ENCODE measurements around the gene AWAT2. TPM values are rescaled to one million over a fixed set of nuclear protein-coding genes. Genes with fewer than 3 reads are reported as not detected.

AWAT2 gene
- total RNA-seq, 1 experiment from 2014 or later, result not detected

GRCh38 chrX:70054391-70054790, 4.7 kb upstream of the AWAT2 start:
- Histone ChIP-seq H3K4me3 (no peak overlapping the region), H3K4me1 (replicated peaks) (no peaks in the 10 kb centered on the region), H3K36me3 (no peaks in the 10 kb centered on the region), H3K27me3 (replicated peaks) (no peaks in the 10 kb centered on the region), H3K27ac (no peak overlapping the region), H3K9me3 (replicated peaks) (no peaks in the 10 kb centered on the region)
- no peak for DNase-seq (ENCODE audit: low read depth in 1 of 2, low spot score in 2 of 2)

GRCh38 chrX:70052895-70053615, 3.3 kb upstream of the AWAT2 start:
- H3K36me3 ChIP-seq, result no peaks in the 10 kb centered on the region
- H3K27ac ChIP-seq, result no peak overlapping the region
- no peaks in the 10 kb centered on the region for H3K27me3 ChIP-seq (replicated peaks)
- no peak overlapping the region for H3K4me3 ChIP-seq
- DNase-seq (ENCODE audit: low read depth in 1 of 2, low spot score in 2 of 2), result no peak
- no peaks in the 10 kb centered on the region for H3K9me3 ChIP-seq (replicated peaks)
- no peaks in the 10 kb centered on the region for H3K4me1 ChIP-seq (replicated peaks)

GRCh38 chrX:70049406-70049805, 332 bp downstream of the AWAT2 start:
- Histone ChIP-seq H3K27ac (no peak overlapping the region), H3K4me1 (replicated peaks) (no peaks in the 10 kb centered on the region), H3K27me3 (replicated peaks) (no peaks in the 10 kb centered on the region), H3K36me3 (no peaks in the 10 kb centered on the region), H3K4me3 (no peak overlapping the region), H3K9me3 (replicated peaks) (no peaks in the 10 kb centered on the region)
- no peak for DNase-seq (ENCODE audit: low read depth in 1 of 2, low spot score in 2 of 2)

GRCh38 chrX:70046978-70047377, 2.8 kb downstream of the AWAT2 start:
- Histone ChIP-seq H3K4me3 (no peak overlapping the region), H3K4me1 (replicated peaks) (no peaks in the 10 kb centered on the region), H3K36me3 (no peaks in the 10 kb centered on the region), H3K27me3 (replicated peaks) (no peaks in the 10 kb centered on the region), H3K27ac (no peak overlapping the region), H3K9me3 (replicated peaks) (no peaks in the 10 kb centered on the region)
- DNase-seq (ENCODE audit: low read depth in 1 of 2, low spot score in 2 of 2), result no peak

GRCh38 chrX:70044541-70045245, 5.0 kb downstream of the AWAT2 start:
- H3K9me3 ChIP-seq (replicated peaks), result no peaks in the 10 kb centered on the region
- H3K4me1 ChIP-seq (replicated peaks), result no peaks in the 10 kb centered on the region
- no peak for DNase-seq (ENCODE audit: low read depth in 1 of 2, low spot score in 2 of 2)
- no peak overlapping the region for H3K27ac ChIP-seq
- no peak overlapping the region for H3K4me3 ChIP-seq
- H3K27me3 ChIP-seq (replicated peaks), result no peaks in the 10 kb centered on the region
- H3K36me3 ChIP-seq, result no peaks in the 10 kb centered on the region

GRCh38 chrX:70043685-70044084, 6.1 kb downstream of the AWAT2 start:
- Histone ChIP-seq H3K9me3 (replicated peaks) (no peaks in the 10 kb centered on the region), H3K27ac (no peak overlapping the region), H3K4me1 (replicated peaks) (no peaks in the 10 kb centered on the region), H3K4me3 (no peak overlapping the region), H3K36me3 (no peaks in the 10 kb centered on the region), H3K27me3 (replicated peaks) (no peaks in the 10 kb centered on the region)
- no peak for DNase-seq (ENCODE audit: low read depth in 1 of 2, low spot score in 2 of 2)

GRCh38 chrX:70042399-70043371, 7.1 kb downstream of the AWAT2 start:
- no peaks in the 10 kb centered on the region for H3K27me3 ChIP-seq (replicated peaks)
- H3K36me3 ChIP-seq, result no peaks in the 10 kb centered on the region
- no peak overlapping the region for H3K27ac ChIP-seq
- DNase-seq (ENCODE audit: low read depth in 1 of 2, low spot score in 2 of 2), result peak in 1 of 2 experiments; percentile 6
- H3K9me3 ChIP-seq (replicated peaks), result no peaks in the 10 kb centered on the region
- H3K4me1 ChIP-seq (replicated peaks), result no peaks in the 10 kb centered on the region
- no peak overlapping the region for H3K4me3 ChIP-seq

GRCh38 chrX:70041993-70042392, 7.7 kb downstream of the AWAT2 start:
- H3K9me3 ChIP-seq (replicated peaks), result no peaks in the 10 kb centered on the region
- H3K4me1 ChIP-seq (replicated peaks), result no peaks in the 10 kb centered on the region
- no peak overlapping the region for H3K27ac ChIP-seq
- H3K27me3 ChIP-seq (replicated peaks), result no peaks in the 10 kb centered on the region
- H3K36me3 ChIP-seq, result no peaks in the 10 kb centered on the region
- H3K4me3 ChIP-seq, result no peak overlapping the region
- peak in 1 of 2 experiments; percentile 5 for DNase-seq (ENCODE audit: low read depth in 1 of 2, low spot score in 2 of 2)

GRCh38 chrX:70039758-70040157, 10.0 kb downstream of the AWAT2 start:
- H3K27me3 ChIP-seq (replicated peaks), result no peaks in the 10 kb centered on the region
- H3K27ac ChIP-seq, result no peak overlapping the region
- H3K9me3 ChIP-seq (replicated peaks), result no peaks in the 10 kb centered on the region
- no peak for DNase-seq (ENCODE audit: low read depth in 1 of 2, low spot score in 2 of 2)
- no peak overlapping the region for H3K4me3 ChIP-seq
- H3K4me1 ChIP-seq (replicated peaks), result no peaks in the 10 kb centered on the region
- no peaks in the 10 kb centered on the region for H3K36me3 ChIP-seq

- no peaks in the 10 kb centered on the region for H3K27me3 ChIP-seq (replicated peaks)
- H3K4me3 ChIP-seq, result no peak overlapping the region
- no peaks in the 10 kb centered on the region for H3K9me3 ChIP-seq (replicated peaks)
- no peak overlapping the region for H3K27ac ChIP-seq
- no peaks in the 10 kb centered on the region for H3K4me1 ChIP-seq (replicated peaks)
- no peaks in the 10 kb centered on the region for H3K36me3 ChIP-seq
- DNase-seq (ENCODE audit: low read depth in 1 of 2, low spot score in 2 of 2), result no peak
Measured at GRCh38 chrX:70038951-70039350, 10.8 kb downstream of the AWAT2 start.

GRCh38 chrX:70038515-70038914, 11.2 kb downstream of the AWAT2 start:
- Histone ChIP-seq H3K36me3 (no peaks in the 10 kb centered on the region), H3K27ac (no peak overlapping the region), H3K4me3 (no peak overlapping the region), H3K9me3 (replicated peaks) (no peaks in the 10 kb centered on the region), H3K27me3 (replicated peaks) (no peaks in the 10 kb centered on the region), H3K4me1 (replicated peaks) (no peaks in the 10 kb centered on the region)
- DNase-seq (ENCODE audit: low read depth in 1 of 2, low spot score in 2 of 2), result no peak

GRCh38 chrX:70034646-70035045, 15.1 kb downstream of the AWAT2 start:
- H3K4me3 ChIP-seq, result no peak overlapping the region
- DNase-seq (ENCODE audit: low read depth in 1 of 2, low spot score in 2 of 2), result no peak
- no peaks in the 10 kb centered on the region for H3K36me3 ChIP-seq
- no peaks in the 10 kb centered on the region for H3K27me3 ChIP-seq (replicated peaks)
- H3K9me3 ChIP-seq (replicated peaks), result no peaks in the 10 kb centered on the region
- no peak overlapping the region for H3K27ac ChIP-seq
- no peaks in the 10 kb centered on the region for H3K4me1 ChIP-seq (replicated peaks)

GRCh38 chrX:70033348-70034051, 16.2 kb downstream of the AWAT2 start:
- no peak overlapping the region for H3K4me3 ChIP-seq
- no peaks in the 10 kb centered on the region for H3K27me3 ChIP-seq (replicated peaks)
- H3K36me3 ChIP-seq, result no peaks in the 10 kb centered on the region
- no peaks in the 10 kb centered on the region for H3K4me1 ChIP-seq (replicated peaks)
- no peak for DNase-seq (ENCODE audit: low read depth in 1 of 2, low spot score in 2 of 2)
- H3K27ac ChIP-seq, result no peak overlapping the region
- H3K9me3 ChIP-seq (replicated peaks), result no peaks in the 10 kb centered on the region
